HEK293 (cell line): ENCODE measurements around the gene SPEF1.

Experiments
- CTCF ChIP-seq: fragments of 450-650 bp; formaldehyde crosslinking; IDR thresholded peaks from 2 replicates; pipeline ENCODE4 v1.5.1; 2016; ENCODE audit warnings: missing biosample characterization, missing genetic modification characterization
- KLF16 ChIP-seq: fragments of 450-650 bp; formaldehyde crosslinking; IDR thresholded peaks from 2 replicates; pipeline ENCODE4 v1.5.1; 2017; ENCODE audit warnings: missing biosample characterization, missing genetic modification characterization
- SP3 ChIP-seq: fragments of 450-650 bp; formaldehyde crosslinking; IDR thresholded peaks from 2 replicates; pipeline ENCODE4 v1.5.1; 2016; ENCODE audit warnings: missing biosample characterization, missing genetic modification characterization
- WT1 ChIP-seq: fragments of 450-650 bp; formaldehyde crosslinking; IDR thresholded peaks from 2 replicates; pipeline ENCODE4 v1.5.1; 2016; ENCODE audit warnings: missing biosample characterization, missing genetic modification characterization
- ZBTB7A ChIP-seq: fragments of 450-650 bp; formaldehyde crosslinking; IDR thresholded peaks from 2 replicates; pipeline ENCODE4 v1.5.1; 2016; ENCODE audit warnings: low read depth, missing biosample characterization, missing genetic modification characterization
- ZNF121 ChIP-seq: fragments of 450-650 bp; formaldehyde crosslinking; IDR thresholded peaks from 2 replicates; pipeline ENCODE4 v1.5.1; 2016; ENCODE audit warnings: missing biosample characterization, missing genetic modification characterization
- ZNF341 ChIP-seq: fragments of 450-650 bp; formaldehyde crosslinking; IDR thresholded peaks from 2 replicates; pipeline ENCODE4; 2016; ENCODE audit warnings: low read depth, missing biosample characterization, missing genetic modification characterization
- ZNF426 ChIP-seq: fragments of 450-650 bp; formaldehyde crosslinking; IDR thresholded peaks from 2 replicates; pipeline ENCODE4 v1.5.1; 2017; ENCODE audit warnings: missing biosample characterization, missing genetic modification characterization, mild to moderate bottlenecking, inconsistent platforms, moderate library complexity
- ZNF560 ChIP-seq: fragments of 450-650 bp; formaldehyde crosslinking; IDR thresholded peaks from 2 replicates; pipeline ENCODE4 v1.5.1; 2017; ENCODE audit warnings: missing biosample characterization, missing genetic modification characterization, borderline replicate concordance
- TF ChIP-seq, protein P1 (sequence below): fragments of 450-650 bp; formaldehyde crosslinking; IDR thresholded peaks from 2 replicates; pipeline ENCODE4 v1.5.1; 2016; ENCODE audit warnings: missing biosample characterization, missing genetic modification characterization, low read depth

- no peak for TF ChIP-seq ZBTB7A (tag by site-specific recombination)
- TF ChIP-seq ZNF426 (tag by site-specific recombination), result no peak
- TF ChIP-seq CTCF (tag by site-specific recombination), result peak; percentile 42; the same call in 1 of the 2 replicates
- no peak for TF ChIP-seq WT1 (tag by site-specific recombination)
- no peak for TF ChIP-seq ZNF560 (tag by site-specific recombination)
- no peak for TF ChIP-seq ZNF341
- TF ChIP-seq, protein P1, sequence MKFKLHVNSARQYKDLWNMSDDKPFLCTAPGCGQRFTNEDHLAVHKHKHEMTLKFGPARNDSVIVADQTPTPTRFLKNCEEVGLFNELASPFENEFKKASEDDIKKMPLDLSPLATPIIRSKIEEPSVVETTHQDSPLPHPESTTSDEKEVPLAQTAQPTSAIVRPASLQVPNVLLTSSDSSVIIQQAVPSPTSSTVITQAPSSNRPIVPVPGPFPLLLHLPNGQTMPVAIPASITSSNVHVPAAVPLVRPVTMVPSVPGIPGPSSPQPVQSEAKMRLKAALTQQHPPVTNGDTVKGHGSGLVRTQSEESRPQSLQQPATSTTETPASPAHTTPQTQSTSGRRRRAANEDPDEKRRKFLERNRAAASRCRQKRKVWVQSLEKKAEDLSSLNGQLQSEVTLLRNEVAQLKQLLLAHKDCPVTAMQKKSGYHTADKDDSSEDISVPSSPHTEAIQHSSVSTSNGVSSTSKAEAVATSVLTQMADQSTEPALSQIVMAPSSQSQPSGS (tag by site-specific recombination), result no peak
- no peak for TF ChIP-seq SP3 (tag by site-specific recombination)
- TF ChIP-seq KLF16, result no peak
- no peak for TF ChIP-seq ZNF121 (tag by site-specific recombination)
These were observed 5.5 kb upstream of the SPEF1 start, which contains the start of gene CENPB for GRCh38 chr20:3786665-3787323.
